K562 (cell line): ENCODE measurements around the gene CFDP1. TPM values are rescaled to one million over a fixed set of nuclear protein-coding genes. Genes with fewer than 3 reads are reported as not detected.
"Not testable (repeated sequence)": the region's sequence is repeated elsewhere in the genome, so short reads cannot be mapped to it uniquely, and the experiment has no call there.

Source experiments
- ATAC-seq: fragments of 200-7000 bp; cut with Tn5 transposase; 3 replicates; pipeline ENCODE4 v1.9.1; 2020; ENCODE audit warnings: moderate library complexity
- BruUV-seq: library from RNA; stranded (reverse); fragments of 400-500 nt; replicated peaks from 2 replicates; lab custom pipeline; 2021; lab: Mats Ljungman, UMichigan
- CTCF ChIA-PET: fragments of 300-600 bp; formaldehyde crosslinking; extraction: SDS; loops from one replicate; lab custom pipeline; 2021; ENCODE audit warnings: low intra/inter-chr PET ratio; lab: Yijun Ruan, JAX
- POLR2A ChIA-PET: fragments of 300-600, 350-650 bp; sonication (Branson Sonifier 250); formaldehyde crosslinking; extraction: SDS; loops from one replicate; lab custom pipeline; 2021; ENCODE audit warnings: antibody characterized with exemption, inconsistent platforms; lab: Yijun Ruan, JAX
- DNase-seq, 4 experiments: peaks; one replicate each; pipeline versions ENCODE4 v3.0.0 to v3.0.0-alpha.2; 2011 to 2018; ENCODE audit warnings: low spot score in 3 of 4, mixed read lengths in 3 of 4; ENCODE audit errors: extremely low read depth in 1 of 4
- FAIRE-seq: peaks from 2 replicates; lab custom pipeline; 2011; peaks lifted over from hg19 to GRCh38; lab: Jason Lieb, UNC
- H2AFZ ChIP-seq: 2 replicates; pipeline ENCODE4 v1.6.0; 2011; ENCODE audit warnings: low read depth, low read length, control low read depth, inconsistent platforms
- H3K27ac ChIP-seq: fragments of 200-600 bp; 3 replicates; pipeline ENCODE4 v1.8.0; 2011; ENCODE audit warnings: low read depth, mild to moderate bottlenecking, control low read depth, inconsistent platforms, low read length, moderate library complexity, mixed read lengths; ENCODE audit errors: extremely low read depth
- H3K27me3 ChIP-seq, 2 experiments: fragments of 300-600 bp in 1 of 2; 2 replicates in 1 of 2; 3 replicates in 1 of 2; pipeline versions ENCODE4 v1.6.0 to v1.8.0; 2011; ENCODE audit warnings: inconsistent platforms in 2 of 2, low read length in 2 of 2, mild to moderate bottlenecking in 1 of 2, mixed read lengths in 1 of 2, moderate library complexity in 1 of 2; ENCODE audit not compliant: control insufficient read depth in 2 of 2, insufficient read depth in 2 of 2
- H3K36me3 ChIP-seq: fragments of 300-600 bp; 3 replicates; pipeline ENCODE4 v1.8.0; 2011; ENCODE audit warnings: mild to moderate bottlenecking, low read length, inconsistent platforms; ENCODE audit not compliant: control insufficient read depth, insufficient read depth
- H3K4me1 ChIP-seq, 2 experiments: fragments of 200-600 bp in 1 of 2; replicated peaks in 1 of 2; 2 replicates in 1 of 2; 3 replicates in 1 of 2; pipeline versions ENCODE4 v1.5.1 to v1.8.0; 2011; ENCODE audit warnings: inconsistent platforms in 2 of 2, low read length in 2 of 2, mild to moderate bottlenecking in 1 of 2, mixed read lengths in 1 of 2, moderate library complexity in 1 of 2; ENCODE audit not compliant: control insufficient read depth in 2 of 2, insufficient read depth in 2 of 2
- H3K4me2 ChIP-seq: 2 replicates; pipeline ENCODE4 v1.6.1; 2011; ENCODE audit warnings: low read length, control low read depth, inconsistent platforms, mixed read lengths; ENCODE audit not compliant: insufficient read depth
- H3K4me3 ChIP-seq: fragments of 200-600 bp; sonication (generic), shearing (Covaris generic); 2 replicates; pipeline ENCODE4 v1.5.1; 2016; ENCODE audit warnings: control low read depth, inconsistent platforms
- H3K79me2 ChIP-seq: fragments of 200-600 bp; 3 replicates; pipeline ENCODE4 v1.8.0; 2011; ENCODE audit warnings: low read length, inconsistent platforms; ENCODE audit not compliant: control insufficient read depth, insufficient read depth
- H3K9ac ChIP-seq, 2 experiments: 2 replicates each; pipeline versions ENCODE4 v1.6.0 to v1.6.1; 2011; ENCODE audit warnings: low read depth in 2 of 2, low read length in 2 of 2, control low read depth in 1 of 2, inconsistent platforms in 1 of 2, mild to moderate bottlenecking in 1 of 2, mixed read lengths in 1 of 2; ENCODE audit not compliant: insufficient read depth in 1 of 2
- H3K9me1 ChIP-seq: one replicate; pipeline ENCODE4 v1.6.0; 2011; ENCODE audit warnings: inconsistent platforms, mild to moderate bottlenecking, low read length, moderate library complexity; ENCODE audit not compliant: control insufficient read depth, insufficient read depth
- H3K9me3 ChIP-seq: replicated peaks from 2 replicates; pipeline ENCODE4 v1.5.1; 2011; ENCODE audit warnings: low read depth, low read length, inconsistent platforms; ENCODE audit not compliant: control insufficient read depth, insufficient read depth
- H4K20me1 ChIP-seq: replicated peaks from 2 replicates; pipeline ENCODE4 v1.6.1; 2011; ENCODE audit warnings: low read length, inconsistent platforms, mixed read lengths; ENCODE audit not compliant: control insufficient read depth, insufficient read depth
- ATF7 ChIP-seq: fragments of 450-650 bp; IDR thresholded peaks from 2 replicates; pipeline ENCODE4 v1.7.1; 2014; ENCODE audit warnings: mild to moderate bottlenecking, moderate library complexity
- BCOR ChIP-seq: fragments of 450-650 bp; IDR thresholded peaks from 2 replicates; pipeline ENCODE4 v1.6.1; 2016
- CHD1 ChIP-seq: fragments of 200-600 bp; sonication (generic); IDR thresholded peaks from one replicate; pipeline ENCODE4 v1.6.1; 2012; ENCODE audit warnings: mild to moderate bottlenecking, moderate library complexity, low read length, inconsistent platforms
- E2F3 ChIP-seq: fragments of 250-450 bp; sonication (Bioruptor Pico); IDR thresholded peaks from 2 replicates; pipeline ENCODE4 v1.4.0; 2020; ENCODE audit warnings: mild to moderate bottlenecking
- HCFC1 ChIP-seq: IDR thresholded peaks from 2 replicates; pipeline ENCODE4 v1.6.1; 2012; ENCODE audit warnings: low read depth, low read length, improper control_type of control experiment
- HEY1 ChIP-seq: fragments of 250-450 bp; sonication (Bioruptor Pico); IDR thresholded peaks from 2 replicates; pipeline ENCODE4 v1.5.0; 2020; ENCODE audit warnings: mild to moderate bottlenecking, moderate library complexity, borderline replicate concordance
- THAP12 ChIP-seq: fragments of 250-450 bp; sonication (Bioruptor Pico); IDR thresholded peaks from 2 replicates; pipeline ENCODE4 v1.9.0; 2021; ENCODE audit warnings: mild to moderate bottlenecking, inconsistent platforms
- ZBTB8A ChIP-seq: fragments of 450-650 bp; IDR thresholded peaks from 2 replicates; pipeline ENCODE4 v1.6.1; 2018; ENCODE audit warnings: mild to moderate bottlenecking, moderate library complexity; ENCODE audit not compliant: partially characterized antibody
- ZC3H11A ChIP-seq: IDR thresholded peaks from 2 replicates; pipeline ENCODE4 v1.6.1; 2012; ENCODE audit warnings: low read depth, low read length, improper control_type of control experiment
- ZNF224 ChIP-seq: sonication (generic); formaldehyde crosslinking; IDR thresholded peaks from 2 replicates; pipeline ENCODE4 v1.8.0; 2022; ENCODE audit warnings: mild to moderate bottlenecking, missing genetic modification reagents
- ZNF347 ChIP-seq: fragments of 450-650 bp; formaldehyde crosslinking; IDR thresholded peaks from 2 replicates; pipeline ENCODE4 v1.4.0; 2020; ENCODE audit warnings: low read depth, mild to moderate bottlenecking, moderate library complexity
- WGBS: fragments of 100-300 bp; shearing (Covaris generic); methylation state at CpG from one replicate; pipeline ENCODE4 v1.1.6; 2016; ENCODE audit warnings: low coverage, mixed read lengths; ENCODE audit not compliant: insufficient coverage; ENCODE audit errors: missing lambda C conversion rate; 5-methylcytosine and 5-hydroxymethylcytosine counted together
- in situ Hi-C: fragments of 300-500 bp; cut with MboI; formaldehyde crosslinking; loops from 4 replicates; pipeline ENCODE4 v1.15.0; 2018; ENCODE audit warnings: inconsistent platforms, mixed read lengths
- intact Hi-C: fragments of 100-400 bp; cut with micrococcal nuclease; formaldehyde crosslinking; loops from 2 replicates; pipeline ENCODE4 v1.14.2; 2022
- polyA plus RNA-seq, 8 experiments: library from polyadenylated mRNA; depleted of rRNA in 4 of 8; stranded (reverse) in 5 of 8; unstranded in 3 of 8; fragments of >200 nt; fragmentation: Nextera tagmentation in 2 of 8; fragmentation: Illumina TruSeq in 1 of 8; extraction: Ambion mirVana in 2 of 8; extraction: Trizol in 1 of 8; gene quantifications; 2 replicates each; pipeline versions ENCODE4 v1.2.1 to v1.2.3, GENCODE V29; 2011 to 2014; ENCODE audit warnings: inconsistent platforms in 1 of 8, missing spikeins in 1 of 8
- total RNA-seq, 7 experiments: library from RNA; depleted of rRNA in 6 of 7; stranded (reverse); fragments of >200 nt in 6 of 7; fragmentation: Illumina TruSeq in 2 of 7; extraction: Trizol in 2 of 7; gene quantifications; 2 replicates each; pipeline versions ENCODE4 v1.2.1 to v1.2.3, GENCODE V29; 2011 to 2021; ENCODE audit warnings: low replicate concordance in 1 of 7
- TF ChIP-seq, protein P1 (sequence below): IDR thresholded peaks from 2 replicates; pipeline ENCODE4 v1.6.1; 2011; ENCODE audit warnings: borderline replicate concordance, low read depth, mild to moderate bottlenecking, moderate library complexity, low read length; ENCODE audit not compliant: insufficient read depth, poor library complexity, severe bottlenecking

The CFDP1 gene
- total and polyA plus RNA-seq, 9 of the 15 experiments (the other 6 are each of a cell fraction or from before 2014, with no cell fraction given): 31.5 to 78.4 (median 61.7) TPM

GRCh38 chr16:75272629-75273028 lies 160.7 kb downstream of the CFDP1 start:
- FAIRE-seq, H3K79me2 ChIP-seq, H4K20me1 ChIP-seq, H3K36me3 ChIP-seq, DNase-seq, H3K27ac ChIP-seq, H2AFZ ChIP-seq, BruUV-seq, intact Hi-C loops, H3K4me2 ChIP-seq, H3K9me1 ChIP-seq, CTCF ChIA-PET, ATAC-seq, H3K9me3 ChIP-seq, H3K4me3 ChIP-seq, POLR2A ChIA-PET, H3K4me1 ChIP-seq, in situ Hi-C loops, H3K9ac ChIP-seq: not testable (repeated sequence)
- peaks cover 6 to 23% of the 10 kb centered on the region in 2 experiments; a peak in 4 of 5 replicates for H3K27me3 ChIP-seq
- WGBS: 49% methylated on average over 10 of the region's 10 CpGs
- TF ChIP-seq BCOR: peak; percentile 20; the same call in 1 of the 2 replicates

DNA sequence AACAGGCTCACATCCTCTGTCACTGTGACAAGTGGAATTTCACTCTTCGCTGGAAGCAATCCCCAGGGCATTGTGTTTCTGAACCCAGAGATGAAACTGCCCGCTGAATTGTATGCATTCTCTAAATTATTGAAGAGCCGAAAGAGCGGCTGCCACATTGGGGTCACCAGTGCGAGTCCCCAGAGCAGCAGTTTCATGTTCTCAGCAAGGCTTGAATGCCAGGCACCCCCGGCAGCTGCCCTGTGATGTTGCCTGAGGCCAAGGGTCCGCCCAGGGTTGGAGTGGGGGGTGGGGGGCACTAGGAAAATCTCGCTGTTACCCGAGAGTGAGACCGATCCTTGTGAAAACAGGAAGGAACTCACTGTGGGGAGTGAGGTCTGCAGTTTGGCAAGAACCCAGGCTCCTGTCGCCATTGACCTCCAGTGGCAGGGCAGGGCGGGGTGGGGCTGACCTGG lies 161.2 kb downstream of the CFDP1 start:
- Histone ChIP-seq H3K9ac (peak overlapping the region in 1 of 2 experiments; percentile 58; a peak in 1 of 4 replicates), H3K79me2 (no peaks in the 10 kb centered on the region), H4K20me1 (no peaks in the 10 kb centered on the region), H3K4me1 (peaks cover 0 to 8% of the 10 kb centered on the region in 2 experiments; a peak in 1 of 5 replicates), H3K27me3 (peaks cover 3 to 17% of the 10 kb centered on the region in 2 experiments; a peak in 4 of 5 replicates), H3K27ac (no peak overlapping the region), H2AFZ (no peak overlapping the region), H3K9me3 (no peaks in the 10 kb centered on the region), H3K4me3 (no peak overlapping the region), H3K36me3 (no peaks in the 10 kb centered on the region), H3K4me2 (no peak overlapping the region), H3K9me1 (no peaks in the 10 kb centered on the region)
- POLR2A ChIA-PET: no interaction called here
- BruUV-seq: no TSS peak
- DNase-seq: no peak
- WGBS: 43% methylated on average over 12 of the region's 12 CpGs
- no peak for ATAC-seq
- intact Hi-C loops: no loop called here
- no peak for FAIRE-seq
- CTCF ChIA-PET: no interaction called here
- in situ Hi-C loops: no loop called here
- no peak for TF ChIP-seq ZBTB8A
- TF ChIP-seq HEY1 (CRISPR knock-in tag): no peak
- no peak for TF ChIP-seq HCFC1
- no peak for TF ChIP-seq ATF7
- TF ChIP-seq ZNF224 (CRISPR knock-in tag): no peak
- TF ChIP-seq CHD1: no peak
- no peak for TF ChIP-seq E2F3 (CRISPR knock-in tag)
- no peak for TF ChIP-seq ZC3H11A
- TF ChIP-seq, protein P1, sequence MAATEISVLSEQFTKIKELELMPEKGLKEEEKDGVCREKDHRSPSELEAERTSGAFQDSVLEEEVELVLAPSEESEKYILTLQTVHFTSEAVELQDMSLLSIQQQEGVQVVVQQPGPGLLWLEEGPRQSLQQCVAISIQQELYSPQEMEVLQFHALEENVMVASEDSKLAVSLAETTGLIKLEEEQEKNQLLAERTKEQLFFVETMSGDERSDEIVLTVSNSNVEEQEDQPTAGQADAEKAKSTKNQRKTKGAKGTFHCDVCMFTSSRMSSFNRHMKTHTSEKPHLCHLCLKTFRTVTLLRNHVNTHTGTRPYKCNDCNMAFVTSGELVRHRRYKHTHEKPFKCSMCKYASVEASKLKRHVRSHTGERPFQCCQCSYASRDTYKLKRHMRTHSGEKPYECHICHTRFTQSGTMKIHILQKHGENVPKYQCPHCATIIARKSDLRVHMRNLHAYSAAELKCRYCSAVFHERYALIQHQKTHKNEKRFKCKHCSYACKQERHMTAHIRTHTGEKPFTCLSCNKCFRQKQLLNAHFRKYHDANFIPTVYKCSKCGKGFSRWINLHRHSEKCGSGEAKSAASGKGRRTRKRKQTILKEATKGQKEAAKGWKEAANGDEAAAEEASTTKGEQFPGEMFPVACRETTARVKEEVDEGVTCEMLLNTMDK: no peak
- TF ChIP-seq THAP12 (CRISPR knock-in tag): no peak
- no peak for TF ChIP-seq ZNF347 (CRISPR knock-in tag)
